CD4-positive, alpha-beta T cell treated with Interleukin-17A for 1 hour (primary cell): ENCODE data around the gene YIF1A.

Source experiments
- DNase-seq: peaks from one replicate; pipeline ENCODE4 v3.0.0-alpha.2; 2020

Gene YIF1A

GRCh38 chr11:66239998-66240780, 48.8 kb downstream of the YIF1A start:
- DNase-seq = no peak

- no peak for DNase-seq
Measured at GRCh38 chr11:66239511-66239910, 49.4 kb downstream of the YIF1A start.

- no peak for DNase-seq
Measured at GRCh38 chr11:66238786-66239413, 50.0 kb downstream of the YIF1A start.

GRCh38 chr11:66237867-66238266, 51.1 kb downstream of the YIF1A start:
- DNase-seq = no peak

- no peak for DNase-seq
Measured at GRCh38 chr11:66235141-66235540, 53.8 kb downstream of the YIF1A start.
